Measurements from ENCODE around the gene ZNF558.

The ZNF558 gene

GRCh38 chr19:8832132-8833021 is at the start of gene ZNF558, which contains the start of gene MBD3L1:
ZNF558 (minus strand) TSS chr19:8832304; CDS start chr19:8822659, 9,645 bp downstream.
MBD3L1 (plus strand) TSS chr19:8832377; CDS start chr19:8842679, 10,302 bp downstream.
- DNase-seq (ENCODE audit: low read depth in 2 of 2), result peak; percentile 94

GRCh38 chr19:8881512-8881911 is 49.4 kb upstream of the ZNF558 start:
- no peak for DNase-seq (ENCODE audit: low read depth in 2 of 2)

- DNase-seq (ENCODE audit: low read depth in 2 of 2), result no peak
These were observed 48.9 kb upstream of the ZNF558 start for GRCh38 chr19:8880868-8881488.

GRCh38 chr19:8877854-8878705 is 46.0 kb upstream of the ZNF558 start:
- no peak for DNase-seq (ENCODE audit: low read depth in 2 of 2)

GRCh38 chr19:8866344-8866743 is 34.2 kb upstream of the ZNF558 start:
- DNase-seq (ENCODE audit: low read depth in 2 of 2), result no peak

GRCh38 chr19:8858260-8858659 is 26.2 kb upstream of the ZNF558 start:
- DNase-seq (ENCODE audit: low read depth in 2 of 2), result no peak

- no peak for DNase-seq (ENCODE audit: low read depth in 2 of 2)
These were observed 18.4 kb upstream of the ZNF558 start for GRCh38 chr19:8850488-8850887.

- no peak for DNase-seq (ENCODE audit: low read depth in 2 of 2)
These were observed 17.1 kb upstream of the ZNF558 start for GRCh38 chr19:8849232-8849631.

GRCh38 chr19:8846819-8847218 is 14.7 kb upstream of the ZNF558 start:
- no peak for DNase-seq (ENCODE audit: low read depth in 2 of 2)

GRCh38 chr19:8840708-8841107 is 8.6 kb upstream of the ZNF558 start:
- DNase-seq (ENCODE audit: low read depth in 2 of 2), result no peak

GRCh38 chr19:8835877-8836276 is 3.8 kb upstream of the ZNF558 start:
- DNase-seq (ENCODE audit: low read depth in 2 of 2), result no peak

- no peak for DNase-seq (ENCODE audit: low read depth in 2 of 2)
These were observed 3.3 kb upstream of the ZNF558 start for GRCh38 chr19:8835446-8835845.

- DNase-seq (ENCODE audit: low read depth in 2 of 2), result peak in 1 of 2 experiments; percentile 4
These were observed 322 bp downstream of the ZNF558 start for GRCh38 chr19:8831832-8832131.

GRCh38 chr19:8831373-8831772 is 731 bp downstream of the ZNF558 start:
- DNase-seq (ENCODE audit: low read depth in 2 of 2), result no peak

GRCh38 chr19:8827277-8827676 is 4.8 kb downstream of the ZNF558 start:
- DNase-seq (ENCODE audit: low read depth in 2 of 2), result no peak

GRCh38 chr19:8826371-8826770 is 5.7 kb downstream of the ZNF558 start:
- no peak for DNase-seq (ENCODE audit: low read depth in 2 of 2)

- DNase-seq (ENCODE audit: low read depth in 2 of 2), result no peak
These were observed 10.3 kb downstream of the ZNF558 start for GRCh38 chr19:8821748-8822241.

- no peak for DNase-seq (ENCODE audit: low read depth in 2 of 2)
These were observed 11.9 kb downstream of the ZNF558 start for GRCh38 chr19:8820234-8820633.

- DNase-seq (ENCODE audit: low read depth in 2 of 2), result no peak
These were observed 16.3 kb downstream of the ZNF558 start for GRCh38 chr19:8815780-8816179.

GRCh38 chr19:8814176-8814575 is 17.9 kb downstream of the ZNF558 start:
- no peak for DNase-seq (ENCODE audit: low read depth in 2 of 2)

GRCh38 chr19:8811315-8812172 is 20.6 kb downstream of the ZNF558 start:
- DNase-seq (ENCODE audit: low read depth in 2 of 2), result no peak

All from fibroblast of skin of left biceps (primary cell).